ENCODE measurements around the gene NRN1L. TPM values are rescaled to one million over a fixed set of nuclear protein-coding genes. Genes with fewer than 3 reads are reported as not detected.
A peak's percentile ranks its signal among the peaks of the same experiment; 100 is the strongest.

The NRN1L gene
- total RNA-seq, 1 donor = not detected

DNA sequence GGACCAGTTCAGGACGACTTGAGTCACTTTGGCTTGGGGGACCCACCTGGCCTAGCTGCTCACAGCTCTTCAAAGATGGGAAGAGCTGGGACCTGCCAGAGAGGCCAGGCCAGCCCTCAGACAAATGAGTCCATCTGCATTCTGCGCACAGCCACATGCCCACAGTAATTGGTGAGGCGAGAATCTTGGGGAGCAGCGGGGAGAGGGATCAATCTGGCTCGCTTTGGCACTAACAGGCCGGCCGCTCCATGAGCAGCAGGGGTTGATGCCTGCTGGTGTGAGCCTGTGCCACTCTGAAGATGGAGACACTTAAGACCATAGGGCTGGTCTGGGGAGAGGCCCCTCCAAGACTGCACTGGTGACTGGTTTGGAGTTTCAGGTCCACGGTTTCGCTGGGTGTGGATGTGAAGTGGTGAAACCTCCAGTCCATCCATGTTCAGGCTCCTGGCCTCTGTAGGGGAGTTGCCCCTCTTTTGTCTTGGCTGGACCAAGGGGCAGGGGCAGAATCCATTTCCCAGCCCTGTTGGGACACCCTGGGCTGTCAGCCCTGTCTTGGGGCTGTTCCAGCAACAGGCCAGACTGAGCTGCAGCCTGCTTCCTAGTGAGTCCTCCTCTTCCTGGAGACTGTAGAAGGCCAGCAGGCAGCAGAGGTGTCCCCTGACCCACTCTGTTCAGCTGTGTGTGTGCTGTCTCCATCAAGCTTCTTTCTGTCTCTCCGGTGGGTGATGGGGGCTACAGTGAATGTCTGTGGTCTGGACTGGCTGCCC lies 39.6 kb downstream of the NRN1L start:
- peaks cover 30% of the 10 kb centered on the region for H3K36me3 ChIP-seq (ENCODE audit: insufficient read depth, low read length)
- DNase-seq (ENCODE audit: insufficient read length, low spot score, missing footprints) = peak; percentile 38
- H3K4me2 ChIP-seq (ENCODE audit: insufficient read depth, low read length) = no peak overlapping the region
- H3K4me3 ChIP-seq (ENCODE audit: insufficient read depth, low read length) = no peak overlapping the region
- peaks cover 76% of the 10 kb centered on the region for H4K20me1 ChIP-seq (ENCODE audit: insufficient read depth, low read length)
- H3K27ac ChIP-seq (ENCODE audit: low read depth, low read length) = no peak overlapping the region
- peaks cover 15% of the 10 kb centered on the region for H3K4me1 ChIP-seq (ENCODE audit: insufficient read depth, low read length)
- TF ChIP-seq, protein P1, sequence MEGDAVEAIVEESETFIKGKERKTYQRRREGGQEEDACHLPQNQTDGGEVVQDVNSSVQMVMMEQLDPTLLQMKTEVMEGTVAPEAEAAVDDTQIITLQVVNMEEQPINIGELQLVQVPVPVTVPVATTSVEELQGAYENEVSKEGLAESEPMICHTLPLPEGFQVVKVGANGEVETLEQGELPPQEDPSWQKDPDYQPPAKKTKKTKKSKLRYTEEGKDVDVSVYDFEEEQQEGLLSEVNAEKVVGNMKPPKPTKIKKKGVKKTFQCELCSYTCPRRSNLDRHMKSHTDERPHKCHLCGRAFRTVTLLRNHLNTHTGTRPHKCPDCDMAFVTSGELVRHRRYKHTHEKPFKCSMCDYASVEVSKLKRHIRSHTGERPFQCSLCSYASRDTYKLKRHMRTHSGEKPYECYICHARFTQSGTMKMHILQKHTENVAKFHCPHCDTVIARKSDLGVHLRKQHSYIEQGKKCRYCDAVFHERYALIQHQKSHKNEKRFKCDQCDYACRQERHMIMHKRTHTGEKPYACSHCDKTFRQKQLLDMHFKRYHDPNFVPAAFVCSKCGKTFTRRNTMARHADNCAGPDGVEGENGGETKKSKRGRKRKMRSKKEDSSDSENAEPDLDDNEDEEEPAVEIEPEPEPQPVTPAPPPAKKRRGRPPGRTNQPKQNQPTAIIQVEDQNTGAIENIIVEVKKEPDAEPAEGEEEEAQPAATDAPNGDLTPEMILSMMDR (IDR thresholded peaks at IDR 0.05; ENCODE audit: extremely low read depth, low read depth, low read length) = no peak
- H2AFZ ChIP-seq (ENCODE audit: low read length) = no peak overlapping the region
- H3K9me3 ChIP-seq (ENCODE audit: low read depth, low read length) = no peaks in the 10 kb centered on the region
- no peaks in the 10 kb centered on the region for H3K27me3 ChIP-seq (ENCODE audit: insufficient read depth, low read length)
- peaks cover 50% of the 10 kb centered on the region for H3K79me2 ChIP-seq (ENCODE audit: insufficient read depth, low read length)

DNA sequence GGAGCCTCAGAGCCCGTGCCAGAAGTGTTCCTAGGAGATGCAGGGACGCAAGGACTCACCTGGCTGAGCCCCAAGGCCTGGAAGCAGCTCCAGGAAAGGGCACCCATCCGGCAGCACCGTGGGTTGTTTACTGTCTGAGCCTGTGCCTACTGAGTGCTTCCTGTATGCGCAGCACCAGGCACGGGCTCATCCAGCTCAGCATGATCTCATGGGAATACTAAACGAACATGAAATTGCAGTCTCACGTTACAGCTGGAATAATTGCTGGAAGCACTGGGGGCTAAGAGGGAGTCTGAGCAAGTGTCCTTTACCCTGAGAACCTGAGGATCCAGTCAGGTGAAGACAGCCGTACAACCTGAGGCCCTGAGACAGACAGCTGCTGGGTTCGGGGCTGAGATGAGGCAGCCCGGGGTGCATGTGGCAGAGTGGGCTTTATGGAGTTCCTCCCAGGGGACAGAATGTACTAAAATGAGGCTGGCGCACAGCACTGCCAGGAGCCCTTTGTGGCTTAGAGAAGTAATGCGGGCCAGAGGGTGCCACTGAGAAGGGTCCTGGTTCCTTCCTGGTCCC lies 41.6 kb downstream of the NRN1L start:
- TF ChIP-seq, protein P1 (IDR thresholded peaks at IDR 0.05; ENCODE audit: extremely low read depth, low read depth, low read length) = peak; percentile 22
- H2AFZ ChIP-seq (ENCODE audit: low read length) = no peak overlapping the region
- H3K27me3 ChIP-seq (ENCODE audit: insufficient read depth, low read length) = no peaks in the 10 kb centered on the region
- peak overlapping the region; percentile 34 for H3K4me2 ChIP-seq (ENCODE audit: insufficient read depth, low read length)
- H3K4me3 ChIP-seq (ENCODE audit: insufficient read depth, low read length) = no peak overlapping the region
- DNase-seq (ENCODE audit: insufficient read length, low spot score, missing footprints) = peak; percentile 96
- H3K79me2 ChIP-seq (ENCODE audit: insufficient read depth, low read length) = peaks cover 37% of the 10 kb centered on the region
- no peaks in the 10 kb centered on the region for H3K9me3 ChIP-seq (ENCODE audit: low read depth, low read length)
- peaks cover 32% of the 10 kb centered on the region for H3K36me3 ChIP-seq (ENCODE audit: insufficient read depth, low read length)
- peak overlapping the region; percentile 5 for H3K27ac ChIP-seq (ENCODE audit: low read depth, low read length)
- H4K20me1 ChIP-seq (ENCODE audit: insufficient read depth, low read length) = peaks cover 66% of the 10 kb centered on the region
- H3K4me1 ChIP-seq (ENCODE audit: insufficient read depth, low read length) = peaks cover 15% of the 10 kb centered on the region

DNA sequence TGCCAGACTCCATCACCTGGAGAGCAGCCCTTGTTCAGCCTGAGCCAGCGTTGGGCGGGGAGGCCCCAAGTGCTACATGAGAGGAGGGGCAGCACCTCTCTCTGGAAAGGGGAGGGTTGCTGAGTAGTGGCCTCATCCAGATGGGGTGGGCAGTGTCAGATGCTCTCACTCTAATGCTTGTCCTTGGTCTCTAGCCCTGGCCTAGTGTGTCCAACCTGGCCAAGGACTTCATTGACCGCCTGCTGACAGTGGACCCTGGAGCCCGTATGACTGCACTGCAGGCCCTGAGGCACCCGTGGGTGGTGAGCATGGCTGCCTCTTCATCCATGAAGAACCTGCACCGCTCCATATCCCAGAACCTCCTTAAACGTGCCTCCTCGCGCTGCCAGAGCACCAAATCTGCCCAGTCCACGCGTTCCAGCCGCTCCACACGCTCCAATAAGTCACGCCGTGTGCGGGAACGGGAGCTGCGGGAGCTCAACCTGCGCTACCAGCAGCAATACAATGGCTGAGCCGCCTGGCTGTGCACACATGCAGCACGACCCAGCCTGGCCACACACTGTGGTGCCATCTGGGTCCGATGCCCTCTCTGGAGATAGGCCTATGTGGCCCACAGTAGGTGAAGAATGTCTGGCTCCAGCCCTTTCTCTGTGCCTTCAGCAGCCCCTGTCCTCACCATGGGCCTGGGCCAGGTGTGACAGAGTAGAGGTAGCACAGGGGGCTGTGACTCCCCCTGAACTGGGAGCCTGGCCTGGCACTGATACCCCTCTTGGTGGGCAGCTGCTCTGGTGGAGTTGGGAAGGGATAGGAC lies 42.7 kb downstream of the NRN1L start:
- Histone ChIP-seq H3K27ac (ENCODE audit: low read depth, low read length) (no peak overlapping the region), H3K4me1 (ENCODE audit: insufficient read depth, low read length) (peaks cover 15% of the 10 kb centered on the region), H3K27me3 (ENCODE audit: insufficient read depth, low read length) (no peaks in the 10 kb centered on the region), H3K9me3 (ENCODE audit: low read depth, low read length) (no peaks in the 10 kb centered on the region), H3K79me2 (ENCODE audit: insufficient read depth, low read length) (peaks cover 31% of the 10 kb centered on the region), H4K20me1 (ENCODE audit: insufficient read depth, low read length) (peaks cover 56% of the 10 kb centered on the region), H2AFZ (ENCODE audit: low read length) (no peak overlapping the region), H3K36me3 (ENCODE audit: insufficient read depth, low read length) (peaks cover 32% of the 10 kb centered on the region), H3K4me2 (ENCODE audit: insufficient read depth, low read length) (no peak overlapping the region), H3K4me3 (ENCODE audit: insufficient read depth, low read length) (no peak overlapping the region)
- peak; percentile 66 for DNase-seq (ENCODE audit: insufficient read length, low spot score, missing footprints)
- TF ChIP-seq, protein P1 (IDR thresholded peaks at IDR 0.05; ENCODE audit: extremely low read depth, low read depth, low read length) = no peak

Data from osteoblast (primary cell).